Measurements from ENCODE around the gene ASB2. TPM values are rescaled to one million over a fixed set of nuclear protein-coding genes. Genes with fewer than 3 reads are reported as not detected.

ASB2 gene
- total RNA-seq, 1 donor from 2014 or later: 21.6 TPM

DNA sequence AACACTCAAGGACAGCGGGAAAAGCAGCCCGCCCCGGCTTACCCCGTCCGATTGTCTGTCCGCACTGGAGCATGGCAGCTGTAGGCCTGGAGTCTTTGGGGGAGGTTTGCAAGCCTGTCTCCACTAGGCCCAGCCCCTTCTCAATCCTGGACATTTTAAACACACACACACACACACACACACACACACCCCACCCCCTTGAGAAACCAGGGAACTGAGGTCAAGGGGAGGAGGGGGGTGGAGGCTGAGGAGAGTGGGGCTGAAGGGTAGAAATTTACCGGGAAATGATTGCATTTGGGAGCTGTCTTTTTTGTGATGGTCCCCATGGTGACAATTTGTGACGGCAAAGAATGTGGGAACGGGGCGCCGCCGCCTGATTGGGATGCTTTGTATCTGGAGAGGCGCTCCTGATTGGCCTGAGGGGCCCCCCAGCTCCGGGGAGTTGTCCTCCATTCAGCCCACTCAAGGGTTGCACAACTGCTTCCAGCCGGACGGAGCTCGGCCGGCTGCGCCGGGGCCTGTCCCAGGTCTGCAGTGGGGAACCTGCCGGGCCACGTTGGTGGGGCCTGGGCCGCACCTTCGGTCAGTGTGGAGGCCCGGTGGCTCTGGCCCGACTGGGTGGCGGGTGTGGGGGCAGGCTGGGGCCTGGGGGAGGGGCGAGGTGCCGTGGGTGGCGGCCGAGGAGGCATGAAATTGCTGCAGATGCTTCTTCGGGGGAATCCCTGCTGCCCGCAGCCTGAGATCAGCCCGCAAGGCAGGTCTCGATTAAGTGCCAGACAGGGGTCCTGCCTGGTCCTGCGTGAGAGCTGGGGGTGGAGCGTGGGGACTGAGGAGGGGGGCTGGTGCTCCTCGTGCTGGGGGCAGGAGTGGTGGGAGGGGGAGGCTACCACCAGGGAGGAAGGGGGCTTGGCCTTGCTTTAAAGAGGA is 49.2 kb downstream of the ASB2 start, which contains the start of gene FAM181A:
FAM181A (plus strand) TSS at position 472 of the 927 bp plus-strand sequence. CDS start 942 bp downstream, outside the sequence.
- no peaks in the 10 kb centered on the region for H3K27me3 Mint-ChIP-seq
- no peaks in the 10 kb centered on the region for H3K36me3 Mint-ChIP-seq (ENCODE audit: low read depth)
- no peak within 1 kb of the TSS for H3K27ac Mint-ChIP-seq
- H3K4me1 Mint-ChIP-seq: no peaks in the 10 kb centered on the region
- intact Hi-C loops (cut with micrococcal nuclease): no loop called here
- no peak within 1 kb of the TSS for H3K4me3 Mint-ChIP-seq
- H3K9me3 Mint-ChIP-seq: no peaks in the 10 kb centered on the region
- no peak for DNase-seq

DNA sequence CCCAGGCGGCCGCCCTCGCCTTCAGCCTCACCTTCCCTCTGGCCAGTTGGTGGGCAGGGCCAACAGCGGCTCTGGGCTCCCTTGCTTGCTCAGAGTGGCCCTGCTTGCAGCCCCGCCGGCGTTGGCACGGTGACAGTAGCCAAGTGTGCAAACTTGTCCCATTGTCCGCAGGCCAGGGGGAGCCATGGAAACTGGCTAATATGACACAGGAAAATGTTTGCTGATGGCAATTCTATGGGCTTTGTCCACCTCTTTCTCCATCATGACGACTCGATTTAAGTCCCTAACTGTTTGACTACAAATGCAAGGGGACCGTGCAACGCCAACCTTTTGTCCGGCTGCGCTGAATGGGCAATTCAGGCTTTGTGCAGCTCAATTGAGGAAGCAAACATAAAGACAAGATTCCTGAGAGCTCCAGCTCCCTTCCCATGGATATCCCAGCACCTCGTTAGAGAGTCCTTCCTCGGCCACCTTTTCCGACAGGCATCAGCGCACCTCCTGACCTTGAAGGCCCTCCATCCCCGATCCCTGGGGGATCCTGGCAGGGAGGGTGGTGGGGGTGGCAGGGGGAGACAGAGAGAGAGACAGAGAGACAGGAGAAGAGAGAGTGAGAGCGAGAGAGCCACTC is 50.0 kb downstream of the ASB2 start:
- Mint-ChIP-seq H3K27me3 (no peaks in the 10 kb centered on the region), H3K4me3 (no peak overlapping the region), H3K27ac (no peak overlapping the region), H3K36me3 (ENCODE audit: low read depth) (no peaks in the 10 kb centered on the region), H3K4me1 (no peaks in the 10 kb centered on the region), H3K9me3 (no peaks in the 10 kb centered on the region)
- DNase-seq: no peak
- intact Hi-C loops (cut with micrococcal nuclease): no loop called here

DNA sequence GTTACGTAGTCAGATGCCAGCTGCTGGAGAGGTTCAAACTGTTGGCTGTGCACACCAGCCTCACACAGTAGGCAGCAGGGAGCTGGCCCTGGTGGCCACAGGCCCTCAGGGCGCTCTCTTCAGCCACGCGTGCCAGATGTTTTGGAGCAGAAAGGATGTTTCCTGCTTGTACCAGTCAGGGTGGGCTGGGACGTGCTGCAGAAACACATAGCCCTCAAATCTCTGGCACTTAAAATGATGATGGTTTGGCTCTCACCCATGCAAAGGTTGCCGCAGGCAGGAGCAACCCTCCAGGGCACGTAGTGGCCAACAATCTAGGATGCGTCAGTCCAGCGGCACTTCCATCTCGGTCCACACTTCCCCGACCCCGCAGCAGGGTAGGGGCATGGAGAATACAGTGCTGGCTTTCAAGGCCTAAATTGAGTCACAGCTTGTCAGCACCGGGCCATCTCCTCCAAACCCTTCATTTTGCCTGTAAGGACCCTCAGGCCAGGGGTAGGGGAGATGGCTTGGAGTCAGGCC is 50.9 kb downstream of the ASB2 start:
- Mint-ChIP-seq H3K4me1 (no peaks in the 10 kb centered on the region), H3K4me3 (no peak overlapping the region), H3K36me3 (ENCODE audit: low read depth) (no peaks in the 10 kb centered on the region), H3K27ac (no peak overlapping the region), H3K27me3 (no peaks in the 10 kb centered on the region), H3K9me3 (no peaks in the 10 kb centered on the region)
- intact Hi-C loops (cut with micrococcal nuclease): no loop called here
- DNase-seq: no peak

DNA sequence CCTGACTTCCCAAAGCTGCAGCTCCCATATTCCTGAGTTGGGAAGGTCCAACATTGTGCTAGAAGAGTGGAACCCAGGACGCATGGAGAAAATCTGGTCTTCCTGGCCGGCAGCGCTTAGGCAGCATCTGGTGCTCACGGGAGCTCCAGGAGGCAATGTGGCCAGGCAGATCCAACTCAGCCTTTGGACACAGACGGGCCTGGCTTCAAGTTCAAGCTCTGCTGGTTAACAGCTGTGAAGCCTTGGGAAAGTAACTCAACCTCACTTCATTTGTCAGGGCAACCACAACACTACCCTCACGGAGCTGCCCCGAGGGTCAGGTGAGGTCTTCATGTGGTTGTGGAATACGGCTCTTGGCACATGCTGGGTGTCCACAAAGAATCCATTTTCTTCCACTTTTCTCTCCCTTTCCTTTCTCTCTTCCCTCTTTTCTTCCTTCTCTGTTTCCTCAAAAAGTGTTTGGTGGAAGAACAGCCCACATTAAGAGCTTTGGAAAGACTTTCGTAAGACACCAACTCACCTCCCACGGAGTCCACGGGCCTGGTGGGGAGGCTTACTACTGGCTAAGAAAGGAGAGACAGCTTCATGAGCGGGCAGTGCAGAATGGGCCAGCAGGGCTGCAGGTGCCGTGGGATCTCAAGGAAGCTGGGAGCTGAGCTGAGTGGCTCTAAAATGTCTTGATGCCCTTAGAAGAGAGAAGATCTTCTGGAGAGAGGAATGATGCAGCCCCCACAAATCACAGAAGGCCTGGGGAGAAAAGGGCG is 51.6 kb downstream of the ASB2 start:
- Mint-ChIP-seq H3K27ac (no peak overlapping the region), H3K27me3 (peaks cover under 1% of the 10 kb centered on the region), H3K4me3 (no peak overlapping the region), H3K4me1 (no peaks in the 10 kb centered on the region), H3K9me3 (peaks cover under 1% of the 10 kb centered on the region), H3K36me3 (ENCODE audit: low read depth) (no peaks in the 10 kb centered on the region)
- intact Hi-C loops (cut with micrococcal nuclease): no loop called here
- no peak for DNase-seq

DNA sequence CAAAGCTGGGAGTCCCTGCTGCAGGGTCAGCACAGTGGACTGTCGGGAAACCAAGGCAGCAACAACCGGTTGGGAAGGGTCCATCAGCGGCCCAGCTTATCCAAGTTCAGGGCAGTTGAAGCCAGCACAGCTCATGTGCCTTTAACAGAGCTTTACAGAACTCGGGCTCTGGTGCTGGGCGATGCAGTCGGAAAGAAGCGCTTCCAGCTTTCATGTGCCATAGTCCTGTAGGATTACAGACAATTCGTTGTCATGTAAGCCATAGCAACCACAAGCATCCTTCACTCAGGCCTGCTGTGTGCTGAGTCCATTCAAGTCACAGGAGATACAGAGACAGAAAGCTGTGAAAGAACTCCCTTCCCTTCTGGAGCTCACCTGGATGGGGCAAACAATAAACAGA is 52.7 kb downstream of the ASB2 start:
- H3K27me3 Mint-ChIP-seq: peaks cover 2% of the 10 kb centered on the region
- H3K36me3 Mint-ChIP-seq (ENCODE audit: low read depth): no peaks in the 10 kb centered on the region
- H3K27ac Mint-ChIP-seq: no peak overlapping the region
- no peaks in the 10 kb centered on the region for H3K4me1 Mint-ChIP-seq
- no peak for DNase-seq
- no peak overlapping the region for H3K4me3 Mint-ChIP-seq
- intact Hi-C loops (cut with micrococcal nuclease): no loop called here
- H3K9me3 Mint-ChIP-seq: peaks cover 4% of the 10 kb centered on the region

DNA sequence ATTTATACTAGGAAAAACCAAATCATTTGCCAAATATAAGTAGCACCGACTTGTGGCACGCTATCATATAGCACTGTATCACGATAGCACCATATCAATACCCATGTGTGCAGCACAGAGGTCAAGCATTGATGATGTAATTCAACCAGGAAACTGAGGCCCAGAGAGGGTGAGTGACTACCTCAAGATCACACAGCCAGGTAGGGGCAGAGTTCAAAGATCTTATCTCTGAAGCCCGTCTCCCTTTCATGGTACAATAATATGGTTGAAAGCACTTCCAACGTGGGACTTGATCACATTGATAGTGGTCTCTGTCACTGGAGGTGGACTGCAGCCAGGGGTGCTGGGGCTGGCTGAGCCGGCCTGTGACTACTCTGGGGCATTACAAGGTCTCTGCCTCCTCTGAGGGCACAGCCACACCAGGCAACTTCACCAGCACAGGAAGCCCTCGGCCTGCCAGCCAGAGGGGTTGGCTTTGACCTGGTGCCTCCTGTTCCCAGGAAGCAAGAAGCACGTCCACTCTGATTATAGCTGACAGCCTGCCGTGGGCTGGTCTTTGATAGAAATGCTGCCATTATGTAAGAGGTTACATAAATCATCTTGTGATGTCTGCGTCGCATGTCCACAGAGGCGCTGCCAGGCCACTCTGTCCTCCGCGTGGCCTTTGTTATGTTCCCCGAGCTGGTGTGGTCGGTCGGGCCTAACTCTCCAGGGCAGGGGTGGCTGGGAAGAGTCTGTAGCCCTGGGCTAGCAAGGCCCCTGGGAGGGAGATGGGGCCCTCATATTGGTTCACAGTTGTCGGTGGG is 55.2 kb downstream of the ASB2 start:
- Mint-ChIP-seq H3K27ac (no peak overlapping the region), H3K4me1 (no peaks in the 10 kb centered on the region), H3K4me3 (no peak overlapping the region), H3K9me3 (peaks cover 17% of the 10 kb centered on the region), H3K36me3 (ENCODE audit: low read depth) (no peaks in the 10 kb centered on the region), H3K27me3 (peaks cover 4% of the 10 kb centered on the region)
- no peak for DNase-seq
- intact Hi-C loops (cut with micrococcal nuclease): no loop called here

DNA sequence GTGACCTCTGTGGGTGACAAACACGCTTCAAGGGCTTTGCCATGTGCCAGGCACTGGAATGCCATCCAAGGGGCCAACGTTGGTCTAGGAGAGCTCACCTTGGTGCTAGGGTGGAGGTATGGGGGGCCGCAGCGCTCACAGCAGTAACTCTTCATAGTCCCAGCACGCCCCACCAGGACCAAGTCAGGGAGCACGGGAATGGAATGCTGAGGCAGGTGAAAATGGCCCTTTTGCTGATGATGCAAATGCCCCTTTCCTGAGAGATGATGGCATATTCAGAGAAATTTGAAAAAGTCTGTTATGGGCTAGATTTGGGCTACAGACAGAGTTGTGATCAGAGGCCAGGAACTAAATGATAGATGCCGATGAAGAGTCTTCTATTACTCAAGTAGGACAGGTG is 59.2 kb downstream of the ASB2 start:
- DNase-seq: no peak
- intact Hi-C loops (cut with micrococcal nuclease): no loop called here

DNA sequence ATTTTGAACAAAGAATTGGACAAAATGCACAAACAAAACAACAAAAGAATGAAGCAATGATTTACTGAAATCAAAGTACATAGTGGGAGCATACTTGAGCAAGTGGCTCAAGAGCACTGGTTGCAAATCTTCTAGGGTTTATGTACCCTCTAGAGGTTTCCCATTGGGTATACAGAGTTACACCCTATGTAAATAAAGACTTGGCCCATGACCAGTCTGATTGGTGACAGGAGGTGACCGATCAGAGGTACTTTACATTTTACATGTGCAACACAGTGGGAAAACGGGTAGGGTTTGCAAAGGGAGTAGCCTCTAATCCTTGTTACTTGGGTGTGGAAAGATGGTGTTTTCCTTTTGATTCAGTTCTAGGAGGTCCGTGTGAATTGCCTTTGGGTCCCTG is 59.9 kb downstream of the ASB2 start:
- Mint-ChIP-seq H3K4me3 (no peak overlapping the region), H3K27me3 (peaks cover 4% of the 10 kb centered on the region), H3K4me1 (peaks cover 3% of the 10 kb centered on the region), H3K36me3 (ENCODE audit: low read depth) (peaks cover 5% of the 10 kb centered on the region), H3K27ac (no peak overlapping the region), H3K9me3 (peaks cover 23% of the 10 kb centered on the region)
- no peak for DNase-seq
- intact Hi-C loops (cut with micrococcal nuclease): no loop called here

More for the DNA sequence above, 59.2 kb downstream of the ASB2 start:
- H3K27ac Mint-ChIP-seq: no peak overlapping the region
- H3K27me3 Mint-ChIP-seq: peaks cover 4% of the 10 kb centered on the region
- H3K4me3 Mint-ChIP-seq: no peak overlapping the region
- H3K4me1 Mint-ChIP-seq: peaks cover 3% of the 10 kb centered on the region
- H3K36me3 Mint-ChIP-seq (ENCODE audit: low read depth): peaks cover 5% of the 10 kb centered on the region
- peaks cover 23% of the 10 kb centered on the region for H3K9me3 Mint-ChIP-seq

DNA sequence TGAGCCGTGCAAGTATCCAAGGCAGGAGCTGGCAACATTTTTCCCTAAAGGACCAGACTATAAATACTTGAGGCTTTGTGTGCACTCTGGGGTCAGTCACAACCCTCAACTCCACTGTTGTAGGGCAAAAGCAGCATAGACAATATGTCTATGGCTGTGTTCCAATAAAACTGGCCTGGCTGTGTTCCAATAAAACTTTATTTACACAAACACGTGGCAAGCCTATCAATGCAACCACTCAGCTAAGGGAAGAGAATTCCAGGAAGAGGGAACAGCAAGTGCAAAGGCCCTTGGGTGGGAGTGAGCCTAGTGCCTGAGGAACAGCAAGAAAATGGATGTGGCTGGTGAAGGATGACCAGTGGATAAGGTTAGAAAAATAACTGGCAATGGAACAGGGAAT is 60.6 kb downstream of the ASB2 start:
- Mint-ChIP-seq H3K4me3 (no peak overlapping the region), H3K27me3 (peaks cover 4% of the 10 kb centered on the region), H3K4me1 (peaks cover 3% of the 10 kb centered on the region), H3K9me3 (peaks cover 23% of the 10 kb centered on the region), H3K27ac (no peak overlapping the region), H3K36me3 (ENCODE audit: low read depth) (peaks cover 5% of the 10 kb centered on the region)
- intact Hi-C loops (cut with micrococcal nuclease): no loop called here
- no peak for DNase-seq

DNA sequence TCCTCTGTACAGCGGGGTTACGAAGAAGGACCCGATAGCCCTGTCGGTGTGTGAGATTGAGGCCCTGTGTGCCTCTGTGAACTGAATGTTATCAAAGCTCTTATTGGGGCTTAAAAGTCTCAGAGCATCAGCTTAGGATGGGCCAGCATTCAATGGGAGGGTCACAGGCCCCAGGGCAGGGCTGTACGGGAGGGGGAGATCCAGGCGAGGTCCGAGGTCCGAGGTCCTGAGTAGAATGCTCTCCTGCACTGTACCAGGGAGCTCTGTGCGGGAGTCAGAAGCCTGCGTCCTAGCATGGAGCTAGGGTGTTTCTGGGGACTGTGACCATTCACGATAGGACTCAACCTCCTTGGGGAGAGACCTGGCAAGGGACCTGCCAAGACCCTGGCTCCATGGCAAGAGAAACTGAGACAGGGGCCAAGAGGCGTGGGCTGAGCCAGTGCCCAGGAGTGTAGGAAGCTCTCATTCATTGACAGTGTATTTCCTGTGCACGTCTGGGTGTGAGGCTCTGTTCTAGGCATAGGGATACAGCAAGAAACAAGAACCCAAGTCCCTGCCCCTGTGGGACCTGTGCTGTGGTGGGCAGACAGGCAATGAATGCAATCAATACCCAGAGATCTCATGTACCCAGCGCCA is 61.2 kb downstream of the ASB2 start:
- DNase-seq: no peak
- intact Hi-C loops (cut with micrococcal nuclease): no loop called here
- Mint-ChIP-seq H3K36me3 (ENCODE audit: low read depth) (peaks cover 5% of the 10 kb centered on the region), H3K27me3 (peaks cover 4% of the 10 kb centered on the region), H3K4me3 (no peak overlapping the region), H3K9me3 (peaks cover 23% of the 10 kb centered on the region), H3K4me1 (peaks cover 3% of the 10 kb centered on the region), H3K27ac (no peak overlapping the region)

DNA sequence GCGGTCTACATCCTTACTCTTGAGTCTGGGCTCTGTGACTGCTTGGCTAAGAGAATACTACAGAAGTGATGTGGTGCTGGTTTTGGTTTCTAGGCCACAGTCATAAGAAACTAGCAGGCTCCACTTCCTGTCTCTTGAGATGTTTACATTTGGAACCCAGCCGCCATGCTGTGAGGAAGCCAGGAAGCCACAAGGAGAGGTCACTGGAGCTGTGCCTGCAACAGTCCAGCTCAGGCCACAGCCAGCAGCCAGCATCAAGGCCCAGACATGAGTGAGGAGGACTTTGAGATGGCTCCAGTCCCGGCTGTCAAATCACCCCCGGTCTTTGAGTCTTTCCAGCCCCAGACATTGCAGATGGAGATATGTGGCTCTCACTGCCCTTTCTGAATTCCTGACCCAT is 62.1 kb downstream of the ASB2 start:
- Mint-ChIP-seq H3K36me3 (ENCODE audit: low read depth) (peaks cover 5% of the 10 kb centered on the region), H3K4me3 (no peak overlapping the region), H3K27me3 (peaks cover 2% of the 10 kb centered on the region), H3K9me3 (peaks cover 20% of the 10 kb centered on the region), H3K4me1 (peaks cover 3% of the 10 kb centered on the region), H3K27ac (peak overlapping the region; percentile 4)
- intact Hi-C loops (cut with micrococcal nuclease): no loop called here
- DNase-seq: no peak

DNA sequence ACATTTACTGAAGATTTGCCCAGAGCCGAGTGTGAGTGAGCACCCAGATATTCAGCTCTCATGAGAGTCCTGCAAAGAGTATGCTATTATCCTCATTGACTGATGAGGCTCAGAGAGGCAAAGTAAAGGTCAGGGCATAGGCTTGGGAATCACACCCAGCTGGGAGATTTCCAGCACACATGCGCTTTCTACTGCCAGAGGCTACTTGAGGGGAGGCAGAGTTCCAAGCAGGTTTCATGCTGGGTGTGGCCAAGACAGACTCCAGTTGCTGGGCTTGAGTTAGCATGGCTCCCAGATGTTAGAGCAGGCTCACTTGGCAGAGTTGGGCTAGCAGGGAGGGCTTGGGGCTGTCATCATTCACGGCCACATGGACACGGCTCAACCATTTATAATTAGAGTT is 63.6 kb downstream of the ASB2 start:
- peaks cover 3% of the 10 kb centered on the region for H3K4me1 Mint-ChIP-seq
- H3K27me3 Mint-ChIP-seq: peaks cover 4% of the 10 kb centered on the region
- peaks cover 5% of the 10 kb centered on the region for H3K36me3 Mint-ChIP-seq (ENCODE audit: low read depth)
- no peak overlapping the region for H3K4me3 Mint-ChIP-seq
- intact Hi-C loops (cut with micrococcal nuclease): no loop called here
- DNase-seq: no peak
- peaks cover 11% of the 10 kb centered on the region for H3K9me3 Mint-ChIP-seq
- no peak overlapping the region for H3K27ac Mint-ChIP-seq

Measured in activated CD4-positive, alpha-beta T cell treated with anti-CD3 and anti-CD28 coated beads, Interleukin-2, amount 10 ng/mL, durations not matched to agents 24 days and 14 days (primary cell).